NCI-H1417 (cell line): Measurements from ENCODE around the gene CD200R1L.
A peak's percentile ranks its signal among the peaks of the same experiment; 100 is the strongest.
"Not testable (repeated sequence)": the region's sequence is repeated elsewhere in the genome, so short reads cannot be mapped to it uniquely, and the experiment has no call there.

ENCODE experiments used
- DNase-seq, 3 experiments: peaks; one replicate each; lab custom pipeline; 2025; lab: John Stamatoyannopoulos, UW

Gene CD200R1L, protein sequence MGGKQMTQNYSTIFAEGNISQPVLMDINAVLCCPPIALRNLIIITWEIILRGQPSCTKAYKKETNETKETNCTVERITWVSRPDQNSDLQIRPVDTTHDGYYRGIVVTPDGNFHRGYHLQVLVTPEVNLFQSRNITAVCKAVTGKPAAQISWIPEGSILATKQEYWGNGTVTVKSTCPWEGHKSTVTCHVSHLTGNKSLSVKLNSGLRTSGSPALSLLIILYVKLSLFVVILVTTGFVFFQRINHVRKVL

DNA sequence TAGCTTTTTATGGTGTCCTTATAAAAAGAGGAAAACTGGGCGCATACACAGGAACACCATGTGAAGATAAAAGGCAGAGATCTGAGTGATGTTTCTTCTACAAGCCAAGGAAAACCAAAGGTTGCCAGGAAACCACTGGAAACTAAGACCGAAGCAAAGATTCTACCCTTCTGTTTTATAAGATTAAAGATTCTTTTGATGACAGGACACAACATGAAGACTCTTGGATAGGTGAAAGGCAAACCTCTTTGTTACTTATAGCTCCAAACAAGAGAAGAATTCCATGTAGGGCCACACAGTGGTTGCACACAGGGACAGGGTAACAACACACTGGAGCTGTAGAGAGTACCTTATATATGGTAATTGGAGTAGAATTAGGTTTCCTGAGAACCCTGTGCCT, at the start of gene CD200R1L:
TSS of gene CD200R1L (minus strand) at position 101 of the 400 bp plus-strand sequence. CDS start 17,497 bp downstream, outside the sequence.
- no peak for DNase-seq

DNA sequence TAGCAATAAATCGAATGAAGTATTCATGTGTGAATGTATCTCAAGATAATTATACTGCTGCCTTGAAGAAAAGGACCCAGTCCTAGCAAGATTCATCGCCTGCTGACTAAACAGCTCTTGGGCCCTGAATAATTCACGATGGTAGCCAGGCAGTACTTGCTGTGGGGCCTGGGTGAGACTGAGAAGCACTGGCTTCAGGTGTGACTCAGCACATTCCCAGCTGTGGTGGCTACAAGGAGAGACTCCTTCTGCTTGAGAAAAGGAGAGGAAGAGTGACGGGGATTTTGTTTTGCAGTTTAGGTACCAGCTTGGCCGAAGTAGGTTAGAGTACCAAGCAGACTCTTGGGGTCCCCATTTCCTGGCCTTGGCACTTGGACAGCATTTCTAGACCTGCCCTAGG, 47.6 kb upstream of the CD200R1L start:
- peak in 1 of 3 experiments; percentile 6 for DNase-seq

DNA sequence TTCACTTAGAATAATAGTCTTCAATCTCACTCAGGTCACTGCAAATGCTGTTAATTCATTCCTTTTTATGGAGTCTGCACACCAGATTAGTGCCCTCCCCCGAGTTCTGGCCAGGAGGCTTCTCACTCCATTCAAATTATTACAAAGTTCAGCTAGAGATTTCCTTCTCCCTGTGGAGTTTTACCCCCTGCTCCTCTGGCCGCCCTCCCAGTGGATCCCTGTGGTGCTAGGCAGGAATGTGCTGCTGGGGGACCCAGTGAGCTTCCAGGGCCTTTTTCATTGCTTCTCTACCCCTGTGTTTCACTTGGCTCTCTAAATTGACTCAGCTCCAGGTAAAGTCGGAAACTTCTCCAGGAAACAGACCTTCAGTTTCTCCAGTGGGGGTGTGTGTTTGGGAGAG, 42.7 kb upstream of the CD200R1L start:
- no peak for DNase-seq

- no peak for DNase-seq
These were observed 41.9 kb upstream of the CD200R1L start for GRCh38 chr3:112888381-112889085.

DNA sequence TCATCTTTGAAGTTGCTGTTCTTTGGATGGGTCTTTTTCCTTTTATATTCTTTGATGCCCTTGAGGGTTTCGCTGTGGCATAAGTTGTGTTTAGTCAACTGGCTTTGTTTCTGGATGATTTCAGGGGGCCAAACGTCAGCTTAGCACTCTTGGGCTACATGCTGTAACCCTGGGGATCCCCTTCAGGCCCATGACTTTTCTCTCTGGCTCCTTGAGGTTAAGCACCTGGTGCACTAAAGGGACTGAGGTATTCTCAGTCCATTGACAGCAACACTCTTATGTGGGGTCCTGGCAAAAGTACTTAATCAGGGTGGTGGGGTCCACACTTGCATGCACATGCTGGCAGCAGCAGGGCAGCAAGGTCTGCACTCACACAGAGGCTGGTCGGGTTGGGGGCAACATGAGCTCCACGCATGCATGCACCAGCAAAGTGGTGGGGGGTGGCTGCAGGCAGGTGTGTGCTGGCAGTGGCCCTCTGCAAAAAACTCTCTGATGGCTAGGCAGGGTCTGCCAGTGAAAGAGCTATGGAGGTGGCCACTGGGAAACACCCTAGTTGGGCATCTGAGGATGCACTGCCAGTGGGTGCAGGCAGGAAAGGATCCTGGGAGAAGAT, 38.1 kb upstream of the CD200R1L start:
- no peak for DNase-seq

DNA sequence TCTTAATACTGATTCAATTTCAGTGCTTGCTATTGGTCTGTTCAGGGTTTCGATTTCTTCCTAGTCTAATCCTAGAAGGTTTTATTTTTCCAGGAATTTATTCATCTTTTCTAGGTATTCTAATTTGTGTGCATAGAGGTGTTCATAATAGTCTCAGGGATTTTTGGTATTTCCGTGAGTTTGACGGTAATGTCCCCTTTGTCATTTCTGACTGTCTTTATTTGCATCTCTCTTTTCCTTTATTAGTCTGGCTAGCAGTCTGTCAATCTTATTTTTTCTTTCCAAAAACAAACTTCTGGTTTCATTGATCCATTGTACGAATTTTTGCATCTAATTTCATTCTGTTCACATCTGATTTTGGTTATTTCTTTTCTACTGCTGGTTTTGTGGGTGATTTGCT, 35.2 kb upstream of the CD200R1L start:
- DNase-seq: no peak

GRCh38 chr3:112875561-112875960, 28.9 kb upstream of the CD200R1L start:
- no peak for DNase-seq

GRCh38 chr3:112874725-112875124, 28.1 kb upstream of the CD200R1L start:
- no peak for DNase-seq

DNA sequence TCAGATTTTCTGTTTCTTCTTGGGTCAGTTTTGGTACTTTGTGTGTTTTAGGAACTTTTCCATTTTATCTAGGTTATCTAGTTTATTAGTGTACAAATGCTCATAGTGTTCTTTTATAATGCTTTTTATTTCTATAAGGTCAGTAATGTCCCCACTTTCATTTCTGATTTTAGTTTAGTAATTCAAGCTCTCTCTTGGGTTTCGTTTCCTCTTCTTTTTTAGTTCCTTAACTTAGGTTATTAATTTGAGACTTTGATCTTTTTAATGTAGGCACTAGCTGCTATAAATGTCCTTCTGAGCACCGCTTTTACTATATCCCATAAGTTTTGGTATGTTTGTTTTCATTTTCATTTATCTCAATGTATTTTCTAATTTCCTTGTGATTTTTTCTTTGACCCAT, 27.0 kb upstream of the CD200R1L start:
- no peak for DNase-seq

DNA sequence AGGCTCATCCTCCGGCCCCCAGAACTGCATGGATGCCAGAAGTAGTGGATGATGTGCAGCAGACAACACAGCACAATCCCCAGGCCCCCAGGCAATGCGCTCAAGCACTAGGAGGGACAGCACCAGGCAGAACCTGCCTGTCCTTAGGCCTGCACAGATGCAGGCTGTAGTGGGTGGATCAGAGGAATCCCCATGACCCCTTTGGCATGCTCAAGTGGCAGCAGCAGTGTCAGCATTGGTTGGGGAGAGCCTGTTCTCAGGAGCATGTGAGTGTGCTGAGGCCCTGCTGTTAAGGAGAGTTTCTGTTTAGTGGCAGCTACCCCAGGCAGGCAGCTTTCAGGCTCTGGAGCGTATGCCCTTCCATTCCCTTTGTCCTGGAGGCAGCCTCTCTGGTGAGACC, 25.1 kb upstream of the CD200R1L start:
- no peak for DNase-seq

DNA sequence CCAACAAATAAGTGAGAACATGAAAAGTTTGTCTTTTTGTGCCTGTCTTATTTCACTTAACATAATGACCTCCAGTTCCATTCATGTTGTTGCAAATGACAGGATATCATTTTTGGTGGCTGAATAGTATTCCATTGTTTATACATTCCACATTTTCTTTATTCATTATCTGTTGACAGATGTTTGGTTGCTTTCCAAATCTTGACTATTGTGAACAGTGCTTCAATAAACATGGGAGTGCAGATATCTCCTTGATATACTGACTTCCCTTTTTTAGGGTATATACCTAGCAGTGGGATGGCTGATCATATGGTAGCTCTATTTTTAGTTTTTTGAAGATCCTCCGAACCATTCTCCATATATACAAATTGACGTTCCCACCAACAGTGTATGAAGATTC, 19.1 kb upstream of the CD200R1L start:
- DNase-seq: no peak

DNA sequence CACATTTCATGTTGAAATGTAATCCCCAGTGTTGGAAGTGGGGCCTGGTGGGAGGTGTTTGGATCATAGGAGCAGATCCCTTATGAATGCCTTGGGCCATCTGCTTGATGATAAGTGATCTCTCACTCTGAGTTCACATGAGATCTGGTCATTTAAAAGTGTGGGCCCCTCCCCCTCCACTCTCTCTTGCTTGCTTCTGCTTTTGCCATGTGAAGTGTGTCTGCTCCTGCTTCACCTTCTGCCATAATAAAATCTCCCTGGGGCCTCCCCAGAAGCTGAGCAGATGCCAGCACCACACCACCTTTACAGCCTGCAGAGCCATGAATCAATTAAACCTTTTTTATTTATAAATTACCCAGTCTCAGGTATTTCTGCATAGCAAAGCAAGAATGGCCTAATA, 14.2 kb upstream of the CD200R1L start:
- peak in 1 of 3 experiments; percentile 9 for DNase-seq

GRCh38 chr3:112858410-112859069, 11.9 kb upstream of the CD200R1L start:
- DNase-seq: no peak

- no peak for DNase-seq
These were observed 10.9 kb upstream of the CD200R1L start for GRCh38 chr3:112857526-112857925.

GRCh38 chr3:112856537-112856936, 9.9 kb upstream of the CD200R1L start:
- peak in 1 of 3 experiments; percentile 5 for DNase-seq

GRCh38 chr3:112855883-112856282, 9.2 kb upstream of the CD200R1L start:
- DNase-seq: no peak

DNA sequence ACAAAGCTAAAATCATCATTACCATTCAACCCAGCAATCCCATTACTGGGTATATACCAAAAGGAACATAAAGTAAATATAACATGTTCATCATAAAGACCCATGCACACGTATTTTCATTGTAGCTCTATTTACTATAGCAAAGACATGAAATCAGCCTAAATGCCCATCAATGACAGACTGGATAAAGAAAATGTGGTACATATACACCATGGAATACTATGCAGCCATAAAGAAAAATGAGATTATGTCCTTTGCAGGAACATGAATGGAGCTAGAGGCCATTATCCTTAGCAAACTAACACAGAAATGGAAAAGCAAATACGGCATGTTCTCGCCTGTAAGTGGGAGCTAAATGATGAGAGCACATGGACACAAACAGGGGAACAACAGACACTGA, 8.4 kb upstream of the CD200R1L start:
- not testable (repeated sequence) for DNase-seq

- DNase-seq: no peak
These were observed 1.5 kb upstream of the CD200R1L start for GRCh38 chr3:112848196-112848595.

DNA sequence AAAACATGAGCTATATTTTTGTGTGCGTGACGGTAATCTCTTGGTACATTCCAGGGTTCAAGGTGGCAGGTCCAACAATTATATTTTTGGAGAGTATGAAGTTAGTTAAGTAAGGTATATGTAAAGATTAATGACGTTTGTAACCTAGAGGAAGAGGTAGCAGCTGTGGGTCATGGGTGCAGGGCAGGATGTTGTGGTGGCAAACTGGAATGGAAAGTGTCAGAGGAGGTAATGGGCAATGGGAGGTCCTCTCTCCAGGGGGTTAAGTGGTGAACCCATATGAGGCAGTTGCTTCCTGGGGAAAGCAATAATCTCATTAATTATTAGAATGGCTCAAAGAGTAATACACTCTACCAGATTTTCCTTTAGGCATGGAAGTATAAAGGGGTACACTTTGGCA, 1.0 kb upstream of the CD200R1L start:
- peak in 1 of 3 experiments; percentile 23 for DNase-seq

GRCh38 chr3:112845772-112846171, 892 bp downstream of the CD200R1L start:
- DNase-seq: no peak

DNA sequence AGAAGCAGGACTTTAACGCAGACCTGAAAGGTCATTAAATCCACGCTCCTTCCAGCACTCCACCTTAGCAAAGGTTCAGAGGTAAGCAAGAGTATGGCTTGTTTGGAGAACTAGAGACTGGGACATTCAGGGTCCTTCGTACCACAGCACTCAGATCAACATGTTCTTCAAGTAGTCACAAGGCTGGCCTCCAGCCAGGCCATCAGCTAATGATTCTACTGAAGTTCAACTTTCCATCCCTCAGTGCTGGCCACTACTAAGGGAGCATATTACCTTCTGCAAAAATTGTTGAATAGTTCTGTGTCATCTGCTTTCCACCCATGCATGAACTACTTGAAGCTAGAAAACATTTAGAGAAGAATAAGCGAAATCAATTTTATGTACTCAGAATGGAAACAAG, 17.6 kb downstream of the CD200R1L start:
- peak in 1 of 3 experiments; percentile 20 for DNase-seq
